K562 (cell line): ENCODE results near the gene POMZP3. TPM values are rescaled to one million over a fixed set of nuclear protein-coding genes. Genes with fewer than 3 reads are reported as not detected.
A peak's percentile ranks its signal among the peaks of the same experiment; 100 is the strongest.
"Not testable (repeated sequence)": the region's sequence is repeated elsewhere in the genome, so short reads cannot be mapped to it uniquely, and the experiment has no call there.

Source experiments
- ATAC-seq: fragments of 200-7000 bp; cut with Tn5 transposase; 3 replicates; pipeline ENCODE4 v1.9.1; 2020; ENCODE audit warnings: moderate library complexity
- Bru-seq: library from RNA; stranded (reverse); fragments of 400-500 nt; gene quantifications from one replicate; lab custom pipeline; 2021; lab: Mats Ljungman, UMichigan
- BruChase-seq, 2 experiments: library from RNA; stranded (reverse); fragments of 400-500 nt; gene quantifications; one replicate each; lab custom pipeline; 2021; lab: Mats Ljungman, UMichigan
- BruUV-seq: library from RNA; stranded (reverse); fragments of 400-500 nt; replicated peaks from 2 replicates; lab custom pipeline; 2021; lab: Mats Ljungman, UMichigan
- CTCF ChIA-PET: fragments of 300-600 bp; formaldehyde crosslinking; extraction: SDS; loops from one replicate; lab custom pipeline; 2021; ENCODE audit warnings: low intra/inter-chr PET ratio; lab: Yijun Ruan, JAX
- POLR2A ChIA-PET: fragments of 300-600, 350-650 bp; sonication (Branson Sonifier 250); formaldehyde crosslinking; extraction: SDS; loops from one replicate; lab custom pipeline; 2021; ENCODE audit warnings: antibody characterized with exemption, inconsistent platforms; lab: Yijun Ruan, JAX
- DNase-seq, 4 experiments: peaks; one replicate each; pipeline versions ENCODE4 v3.0.0 to v3.0.0-alpha.2; 2011 to 2018; ENCODE audit warnings: low spot score in 3 of 4, mixed read lengths in 3 of 4; ENCODE audit errors: extremely low read depth in 1 of 4
- FAIRE-seq: peaks from 2 replicates; lab custom pipeline; 2011; peaks lifted over from hg19 to GRCh38; lab: Jason Lieb, UNC
- H2AFZ ChIP-seq: 2 replicates; pipeline ENCODE4 v1.6.0; 2011; ENCODE audit warnings: low read depth, low read length, control low read depth, inconsistent platforms
- H3K27ac ChIP-seq: fragments of 200-600 bp; 3 replicates; pipeline ENCODE4 v1.8.0; 2011; ENCODE audit warnings: low read depth, mild to moderate bottlenecking, control low read depth, inconsistent platforms, low read length, moderate library complexity, mixed read lengths; ENCODE audit errors: extremely low read depth
- H3K27me3 ChIP-seq, 2 experiments: fragments of 300-600 bp in 1 of 2; 2 replicates in 1 of 2; 3 replicates in 1 of 2; pipeline versions ENCODE4 v1.6.0 to v1.8.0; 2011; ENCODE audit warnings: inconsistent platforms in 2 of 2, low read length in 2 of 2, mild to moderate bottlenecking in 1 of 2, mixed read lengths in 1 of 2, moderate library complexity in 1 of 2; ENCODE audit not compliant: control insufficient read depth in 2 of 2, insufficient read depth in 2 of 2
- H3K36me3 ChIP-seq: fragments of 300-600 bp; 3 replicates; pipeline ENCODE4 v1.8.0; 2011; ENCODE audit warnings: mild to moderate bottlenecking, low read length, inconsistent platforms; ENCODE audit not compliant: control insufficient read depth, insufficient read depth
- H3K4me1 ChIP-seq, 2 experiments: fragments of 200-600 bp in 1 of 2; replicated peaks in 1 of 2; 2 replicates in 1 of 2; 3 replicates in 1 of 2; pipeline versions ENCODE4 v1.5.1 to v1.8.0; 2011; ENCODE audit warnings: inconsistent platforms in 2 of 2, low read length in 2 of 2, mild to moderate bottlenecking in 1 of 2, mixed read lengths in 1 of 2, moderate library complexity in 1 of 2; ENCODE audit not compliant: control insufficient read depth in 2 of 2, insufficient read depth in 2 of 2
- H3K4me2 ChIP-seq: 2 replicates; pipeline ENCODE4 v1.6.1; 2011; ENCODE audit warnings: low read length, control low read depth, inconsistent platforms, mixed read lengths; ENCODE audit not compliant: insufficient read depth
- H3K4me3 ChIP-seq: fragments of 200-600 bp; sonication (generic), shearing (Covaris generic); 2 replicates; pipeline ENCODE4 v1.5.1; 2016; ENCODE audit warnings: control low read depth, inconsistent platforms
- H3K79me2 ChIP-seq: fragments of 200-600 bp; 3 replicates; pipeline ENCODE4 v1.8.0; 2011; ENCODE audit warnings: low read length, inconsistent platforms; ENCODE audit not compliant: control insufficient read depth, insufficient read depth
- H3K9ac ChIP-seq, 2 experiments: 2 replicates each; pipeline versions ENCODE4 v1.6.0 to v1.6.1; 2011; ENCODE audit warnings: low read depth in 2 of 2, low read length in 2 of 2, control low read depth in 1 of 2, inconsistent platforms in 1 of 2, mild to moderate bottlenecking in 1 of 2, mixed read lengths in 1 of 2; ENCODE audit not compliant: insufficient read depth in 1 of 2
- H3K9me1 ChIP-seq: one replicate; pipeline ENCODE4 v1.6.0; 2011; ENCODE audit warnings: inconsistent platforms, mild to moderate bottlenecking, low read length, moderate library complexity; ENCODE audit not compliant: control insufficient read depth, insufficient read depth
- H3K9me3 ChIP-seq: replicated peaks from 2 replicates; pipeline ENCODE4 v1.5.1; 2011; ENCODE audit warnings: low read depth, low read length, inconsistent platforms; ENCODE audit not compliant: control insufficient read depth, insufficient read depth
- H4K20me1 ChIP-seq: replicated peaks from 2 replicates; pipeline ENCODE4 v1.6.1; 2011; ENCODE audit warnings: low read length, inconsistent platforms, mixed read lengths; ENCODE audit not compliant: control insufficient read depth, insufficient read depth
- CREB1 ChIP-seq, 2 experiments: sonication (generic) in 1 of 2; formaldehyde crosslinking in 1 of 2; IDR thresholded peaks; 2 replicates each; pipeline versions ENCODE4 v1.6.1 to v1.8.0; 2012 to 2022; ENCODE audit warnings: inconsistent platforms in 1 of 2, mild to moderate bottlenecking in 1 of 2, missing genetic modification reagents in 1 of 2, moderate library complexity in 1 of 2
- CTBP1 ChIP-seq: fragments of 450-650 bp; IDR thresholded peaks from 2 replicates; pipeline ENCODE4 v1.6.1; 2016; ENCODE audit warnings: borderline replicate concordance
- ERF ChIP-seq: fragments of 450-650 bp; formaldehyde crosslinking; IDR thresholded peaks from 2 replicates; pipeline ENCODE4 v1.4.0; 2020; ENCODE audit warnings: mild to moderate bottlenecking, mixed read lengths
- MTA3 ChIP-seq: fragments of 450-650 bp; formaldehyde crosslinking; IDR thresholded peaks from 2 replicates; pipeline ENCODE4 v1.6.1; 2017; ENCODE audit warnings: mild to moderate bottlenecking, borderline replicate concordance
- NFIC ChIP-seq: fragments of 450-650 bp; IDR thresholded peaks from 2 replicates; pipeline ENCODE4 v1.6.1; 2017; ENCODE audit warnings: mild to moderate bottlenecking, inconsistent platforms
- NRF1 ChIP-seq, 2 experiments: fragments of 450-650 bp; IDR thresholded peaks in 1 of 2; conservative IDR thresholded peaks in 1 of 2; 2 replicates each; pipeline ENCODE4 v1.6.1; 2014; ENCODE audit warnings: mild to moderate bottlenecking in 2 of 2
- POLR2AphosphoS5 ChIP-seq: IDR thresholded peaks from 2 replicates; pipeline ENCODE4 v1.6.1; 2011; ENCODE audit warnings: mild to moderate bottlenecking, low read depth, low read length, moderate library complexity; ENCODE audit not compliant: control insufficient read depth, insufficient read depth
- SIN3B ChIP-seq: fragments of 450-650 bp; IDR thresholded peaks from 2 replicates; pipeline ENCODE4 v1.6.1; 2017; ENCODE audit warnings: low read depth, mild to moderate bottlenecking, moderate library complexity
- SNIP1 ChIP-seq: fragments of 450-650 bp; IDR thresholded peaks from 2 replicates; pipeline ENCODE4 v1.7.1; 2017; ENCODE audit warnings: low read depth, mild to moderate bottlenecking
- TAF1 ChIP-seq: IDR thresholded peaks from 2 replicates; pipeline ENCODE4 v1.6.1; 2011; ENCODE audit warnings: mild to moderate bottlenecking, low read length, moderate library complexity; ENCODE audit not compliant: insufficient read depth, control insufficient read depth, severe bottlenecking; ENCODE audit errors: extremely low read depth
- ZBTB17 ChIP-seq: fragments of 450-650 bp; formaldehyde crosslinking; IDR thresholded peaks from 2 replicates; pipeline ENCODE4 v1.4.0; 2020; ENCODE audit warnings: mild to moderate bottlenecking
- ZNF212 ChIP-seq: fragments of 450-650 bp; formaldehyde crosslinking; IDR thresholded peaks from 2 replicates; pipeline ENCODE4 v1.4.0; 2020; ENCODE audit warnings: mild to moderate bottlenecking
- WGBS: fragments of 100-300 bp; shearing (Covaris generic); methylation state at CpG from one replicate; pipeline ENCODE4 v1.1.6; 2016; ENCODE audit warnings: low coverage, mixed read lengths; ENCODE audit not compliant: insufficient coverage; ENCODE audit errors: missing lambda C conversion rate; 5-methylcytosine and 5-hydroxymethylcytosine counted together
- in situ Hi-C: fragments of 300-500 bp; cut with MboI; formaldehyde crosslinking; loops from 4 replicates; pipeline ENCODE4 v1.15.0; 2018; ENCODE audit warnings: inconsistent platforms, mixed read lengths
- intact Hi-C: fragments of 100-400 bp; cut with micrococcal nuclease; formaldehyde crosslinking; loops from 2 replicates; pipeline ENCODE4 v1.14.2; 2022
- long read RNA-seq, 3 experiments: library from polyadenylated mRNA in 2 of 3; library from RNA in 1 of 3; unstranded in 2 of 3; stranded (forward) in 1 of 3; transcript quantifications; one replicate each; pipeline ENCODE4 v2.0.0, GENCODE V29; 2019 to 2022
- polyA minus RNA-seq, 3 experiments: library from RNA; depleted of rRNA, polyadenylated mRNA; stranded (reverse); fragments of >200 nt; gene quantifications; 2 replicates each; pipeline ENCODE4 v1.2.3, GENCODE V29; 2011
- polyA plus RNA-seq, 8 experiments: library from polyadenylated mRNA; depleted of rRNA in 4 of 8; stranded (reverse) in 5 of 8; unstranded in 3 of 8; fragments of >200 nt; fragmentation: Nextera tagmentation in 2 of 8; fragmentation: Illumina TruSeq in 1 of 8; extraction: Ambion mirVana in 2 of 8; extraction: Trizol in 1 of 8; gene quantifications; 2 replicates each; pipeline versions ENCODE4 v1.2.1 to v1.2.3, GENCODE V29; 2011 to 2014; ENCODE audit warnings: inconsistent platforms in 1 of 8, missing spikeins in 1 of 8
- total RNA-seq, 7 experiments: library from RNA; depleted of rRNA in 6 of 7; stranded (reverse); fragments of >200 nt in 6 of 7; fragmentation: Illumina TruSeq in 2 of 7; extraction: Trizol in 2 of 7; gene quantifications; 2 replicates each; pipeline versions ENCODE4 v1.2.1 to v1.2.3, GENCODE V29; 2011 to 2021; ENCODE audit warnings: low replicate concordance in 1 of 7
- TF ChIP-seq, protein P1 (sequence below), 2 experiments: fragments of 450-650 bp; conservative IDR thresholded peaks; 2 replicates each; pipeline ENCODE4 v1.6.1; 2017; ENCODE audit warnings: mild to moderate bottlenecking in 2 of 2, moderate library complexity in 2 of 2

POMZP3 gene
- total RNA-seq (2011; cell fraction: chromatin; rRNA removed; ENCODE audit: low replicate concordance) = 14.2 and 28.7 TPM in 2 replicates
- 21.8 and 25.5 TPM in 2 replicates for total RNA-seq (2011; cell fraction: nucleolus; rRNA removed)
- total RNA-seq (2011; cell fraction: nucleoplasm; rRNA removed) = 19.4 and 23.0 TPM in 2 replicates
- total RNA-seq (2014; rRNA removed) (5.4 and 5.7 TPM in 2 replicates), total RNA-seq (2014; rRNA removed; fragmentation: Illumina TruSeq; extraction: Trizol) (3.8 and 4.5 TPM in 2 replicates), total RNA-seq (2015; rRNA removed; fragmentation: Illumina TruSeq; extraction: Trizol) (4.0 and 4.9 TPM in 2 replicates), total RNA-seq (2021) (13.4 and 15.8 TPM in 2 replicates), polyA plus RNA-seq (2011; rRNA removed) (3.7 and 6.4 TPM in 2 replicates), polyA plus RNA-seq (2014; fragmentation: Illumina TruSeq; extraction: Trizol) (8.2 and 8.8 TPM in 2 replicates), polyA plus RNA-seq (2014; fragmentation: Nextera tagmentation; extraction: Ambion mirVana) (1 to 10 TPM; 2.3 to 3.2 TPM), polyA plus RNA-seq (2014; rRNA removed) (4.6 and 7.6 TPM in 2 replicates), polyA minus RNA-seq (2011; rRNA and poly(A)+ RNA removed) (4.8 and 6.7 TPM in 2 replicates), Bru-seq, nascent RNA (percentile 71 among the genes with signal in this experiment), BruChase-seq, experiment 1, labeled RNA remaining after a 2-hour chase (percentile 62 among the genes with signal in this experiment), BruChase-seq, experiment 2, labeled RNA remaining after a 6-hour chase (percentile 65 among the genes with signal in this experiment)
- 4.4 and 6.1 TPM in 2 replicates for polyA plus RNA-seq (2011; cell fraction: cytosol; rRNA removed)
- polyA plus RNA-seq (2011; cell fraction: nucleus; rRNA removed) = 4.6 and 9.7 TPM in 2 replicates
- 9.8 and 16.9 TPM in 2 replicates for polyA plus RNA-seq (2012)
- 3.9 and 7.2 TPM in 2 replicates for polyA minus RNA-seq (2011; cell fraction: cytosol; rRNA and poly(A)+ RNA removed)
- 7.7 and 10.9 TPM in 2 replicates for polyA minus RNA-seq (2011; cell fraction: nucleus; rRNA and poly(A)+ RNA removed)
- long read RNA-seq, experiment 1, transcript POMZP3-202 (7 exons, 1,490 nt) = major isoform, 7 of 27 reads
- long read RNA-seq, experiment 1, partial matches to known transcripts = 2 of 27 reads
- long read RNA-seq, experiment 1, other reads (novel, unspliced or antisense) = 17 of 27 reads
- long read RNA-seq, experiment 2, partial matches to known transcripts = 7 of 12 reads
- long read RNA-seq, experiment 2, other reads (novel, unspliced or antisense) = 3 of 12 reads
- long read RNA-seq, experiment 3, partial matches to known transcripts = 2 of 6 reads
- long read RNA-seq, experiment 3, other reads (novel, unspliced or antisense) = 4 of 6 reads

DNA sequence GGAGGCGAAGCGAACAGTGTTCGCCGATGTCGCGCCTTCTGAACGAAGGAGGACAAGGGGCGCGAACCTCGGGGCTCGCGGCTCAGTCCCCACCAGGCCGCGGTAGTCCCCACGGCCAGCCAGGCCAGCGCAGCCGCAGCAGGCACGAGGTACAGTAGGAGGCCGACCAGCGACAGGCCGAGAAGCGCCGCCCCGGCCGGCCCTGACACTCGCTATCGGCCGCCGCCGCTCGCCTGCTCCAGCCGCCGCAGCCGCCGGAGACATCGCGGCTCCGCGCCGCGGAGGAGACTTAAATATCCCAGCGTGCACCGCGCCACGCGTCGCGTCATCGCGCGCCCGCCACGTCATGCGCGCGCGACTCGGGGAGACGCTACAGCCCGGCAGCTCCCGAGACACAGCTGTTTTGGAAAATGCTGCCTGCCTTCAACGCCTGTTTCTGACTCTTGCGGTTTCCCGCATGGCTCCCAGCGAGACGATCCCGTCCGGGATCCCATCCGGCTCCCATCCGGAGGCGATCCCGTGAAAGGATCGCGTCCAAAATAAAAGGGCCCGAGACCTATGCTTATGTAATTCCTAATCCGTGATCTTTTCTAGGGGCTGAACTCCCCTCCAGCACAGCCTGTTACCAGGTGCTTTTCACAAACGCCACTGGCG is at the start of gene POMZP3:
Gene POMZP3 (minus strand): TSS at position 291 of the 654 bp plus-strand sequence. CDS start 1,215 bp downstream, outside the sequence.
- H3K9me1 ChIP-seq, intact Hi-C loops, H3K9me3 ChIP-seq, H3K79me2 ChIP-seq, H3K4me1 ChIP-seq, CTCF ChIA-PET, H4K20me1 ChIP-seq, POLR2A ChIA-PET, BruUV-seq, H3K27me3 ChIP-seq: not testable (repeated sequence)
- in situ Hi-C loops = loop anchor here (25.0 kb wide), 4 partner anchors 610 to 1565 kb away; partner anchors contain the start of genes CCL26 and RCC1L
- H3K9ac ChIP-seq = peak within 1 kb of the TSS; percentile 76 to 90
- peak; percentile 88 for ATAC-seq
- peak within 1 kb of the TSS; percentile 83 for H2AFZ ChIP-seq
- H3K27ac ChIP-seq = peak within 1 kb of the TSS; percentile 69
- FAIRE-seq = peak; percentile 69
- under 1% methylated on average over 26 of the region's 78 CpGs for WGBS
- H3K36me3 ChIP-seq = peaks cover 16% of the 10 kb centered on the region; the same call in 2 of the 3 replicates
- H3K4me2 ChIP-seq = peak within 1 kb of the TSS; percentile 88
- peak in 1 of 4 experiments; percentile 48 for DNase-seq
- peak within 1 kb of the TSS; percentile 55 for H3K4me3 ChIP-seq
- TF ChIP-seq POLR2AphosphoS5 = 0 out of 2 replicates have a peak, but pooled peaks have one; percentile 31
- TF ChIP-seq CTBP1 = peak; percentile 31; the same call in 1 of the 2 replicates
- peak; percentile 39 for TF ChIP-seq NFIC
- peak; percentile 50; the same call in 1 of the 2 replicates for TF ChIP-seq MTA3
- peak; percentile 79 to 82 for TF ChIP-seq NRF1 (conservative IDR thresholded peaks at IDR 0.05 in 1 of 2, IDR thresholded peaks at IDR 0.05 in 1 of 2)
- TF ChIP-seq, protein P1, sequence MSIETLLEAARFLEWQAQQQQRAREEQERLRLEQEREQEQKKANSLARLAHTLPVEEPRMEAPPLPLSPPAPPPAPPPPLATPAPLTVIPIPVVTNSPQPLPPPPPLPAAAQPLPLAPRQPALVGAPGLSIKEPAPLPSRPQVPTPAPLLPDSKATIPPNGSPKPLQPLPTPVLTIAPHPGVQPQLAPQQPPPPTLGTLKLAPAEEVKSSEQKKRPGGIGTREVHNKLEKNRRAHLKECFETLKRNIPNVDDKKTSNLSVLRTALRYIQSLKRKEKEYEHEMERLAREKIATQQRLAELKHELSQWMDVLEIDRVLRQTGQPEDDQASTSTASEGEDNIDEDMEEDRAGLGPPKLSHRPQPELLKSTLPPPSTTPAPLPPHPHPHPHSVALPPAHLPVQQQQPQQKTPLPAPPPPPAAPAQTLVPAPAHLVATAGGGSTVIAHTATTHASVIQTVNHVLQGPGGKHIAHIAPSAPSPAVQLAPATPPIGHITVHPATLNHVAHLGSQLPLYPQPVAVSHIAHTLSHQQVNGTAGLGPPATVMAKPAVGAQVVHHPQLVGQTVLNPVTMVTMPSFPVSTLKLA (conservative IDR thresholded peaks at IDR 0.05) = peak in 1 of 2 experiments; percentile 48; a peak in 1 of 4 replicates
- peak; percentile 84; the same call in 1 of the 2 replicates for TF ChIP-seq ZBTB17 (CRISPR knock-in tag)
- peak; percentile 34 for TF ChIP-seq TAF1
- peak; percentile 69 for TF ChIP-seq SIN3B
- TF ChIP-seq SNIP1 = peak; percentile 24; the same call in 1 of the 2 replicates
- peak; percentile 85 for TF ChIP-seq CREB1 (IDR thresholded peaks at IDR 0.05)
- TF ChIP-seq CREB1 (CRISPR knock-in tag; IDR thresholded peaks at IDR 0.05) = peak; percentile 81
- 0 out of 2 replicates have a peak, but pooled peaks have one; percentile 32 for TF ChIP-seq ZNF212 (CRISPR knock-in tag)
- TF ChIP-seq ERF (CRISPR knock-in tag) = peak; percentile 91; the same call in 1 of the 2 replicates
